ENCODE results near the gene METTL24. TPM values are rescaled to one million over a fixed set of nuclear protein-coding genes. Genes with fewer than 3 reads are reported as not detected.
"Not testable (repeated sequence)": the region's sequence is repeated elsewhere in the genome, so short reads cannot be mapped to it uniquely, and the experiment has no call there.

Gene METTL24
- total and polyA plus RNA-seq, 2 donors, result 4.3 to 19.2 TPM

GRCh38 chr6:110355727-110356126, 2.4 kb downstream of the METTL24 start:
- no peaks in the 10 kb centered on the region for H3K4me1 ChIP-seq (ENCODE audit: insufficient read depth)
- H3K4me3 ChIP-seq (ENCODE audit: low read depth, low read length), result no peak overlapping the region
- no peaks in the 10 kb centered on the region for H3K36me3 ChIP-seq (ENCODE audit: insufficient read depth)
- no peak for DNase-seq (ENCODE audit: extremely low spot score)
- no peak overlapping the region for H3K27ac ChIP-seq (ENCODE audit: low read depth)
- 64% methylated on average over 2 of the region's 2 CpGs for WGBS

DNA sequence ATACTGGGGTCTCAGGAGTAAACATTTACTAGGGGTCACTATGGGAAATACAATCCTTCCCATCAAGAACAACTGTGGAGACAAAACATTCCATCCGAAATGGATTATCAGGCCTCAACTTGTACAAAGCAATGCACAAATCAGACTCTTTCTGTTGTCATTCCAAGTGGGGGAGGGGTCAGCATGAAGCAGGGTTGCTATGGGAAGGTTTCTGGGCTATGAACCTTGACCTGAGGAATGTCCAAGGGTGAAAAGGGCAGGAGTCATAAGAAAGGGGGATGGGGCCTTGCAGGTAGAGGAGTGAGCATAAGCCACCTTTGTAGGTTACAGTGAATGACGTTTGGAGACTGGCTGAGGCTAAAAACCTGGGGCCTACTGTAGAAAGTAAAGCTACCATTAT, 3.1 kb downstream of the METTL24 start:
- Histone ChIP-seq H3K36me3 (ENCODE audit: insufficient read depth) (no peaks in the 10 kb centered on the region), H3K4me1 (ENCODE audit: insufficient read depth) (no peaks in the 10 kb centered on the region), H3K4me3 (ENCODE audit: low read depth, low read length) (no peak overlapping the region), H3K27ac (ENCODE audit: low read depth) (no peak overlapping the region)
- DNase-seq (ENCODE audit: extremely low spot score), result no peak
- WGBS, result 61% methylated on average over 2 of the region's 2 CpGs

- H3K27ac ChIP-seq (ENCODE audit: low read depth), result no peak overlapping the region
Measured at GRCh38 chr6:110354153-110354552, 4.0 kb downstream of the METTL24 start.

GRCh38 chr6:110353457-110354001, 4.6 kb downstream of the METTL24 start:
- Histone ChIP-seq H3K4me1 (ENCODE audit: insufficient read depth) (no peaks in the 10 kb centered on the region), H3K27ac (ENCODE audit: low read depth) (no peak overlapping the region), H3K36me3 (ENCODE audit: insufficient read depth) (no peaks in the 10 kb centered on the region), H3K4me3 (ENCODE audit: low read depth, low read length) (no peak overlapping the region)
- 39% methylated on average over 4 of the region's 4 CpGs for WGBS
- no peak for DNase-seq (ENCODE audit: extremely low spot score)

More at GRCh38 chr6:110354153-110354552, 4.0 kb downstream of the METTL24 start:
- no peak overlapping the region for H3K4me3 ChIP-seq (ENCODE audit: low read depth, low read length)
- WGBS, result 59% methylated on average over 2 of the region's 2 CpGs
- H3K36me3 ChIP-seq (ENCODE audit: insufficient read depth), result no peaks in the 10 kb centered on the region
- DNase-seq (ENCODE audit: extremely low spot score), result no peak
- H3K4me1 ChIP-seq (ENCODE audit: insufficient read depth), result no peaks in the 10 kb centered on the region

GRCh38 chr6:110352563-110353262, 5.4 kb downstream of the METTL24 start:
- H3K27ac ChIP-seq (ENCODE audit: low read depth), result no peak overlapping the region
- H3K4me3 ChIP-seq (ENCODE audit: low read depth, low read length), result no peak overlapping the region
- H3K36me3 ChIP-seq (ENCODE audit: insufficient read depth), result no peaks in the 10 kb centered on the region
- no peaks in the 10 kb centered on the region for H3K4me1 ChIP-seq (ENCODE audit: insufficient read depth)
- 29% methylated on average over 7 of the region's 7 CpGs for WGBS
- no peak for DNase-seq (ENCODE audit: extremely low spot score)

GRCh38 chr6:110351986-110352385, 6.2 kb downstream of the METTL24 start:
- no peak overlapping the region for H3K27ac ChIP-seq (ENCODE audit: low read depth)
- H3K4me1 ChIP-seq (ENCODE audit: insufficient read depth), result no peaks in the 10 kb centered on the region
- no peak overlapping the region for H3K4me3 ChIP-seq (ENCODE audit: low read depth, low read length)
- 69% methylated on average over 4 of the region's 4 CpGs for whole genome bisulfite sequencing
- H3K36me3 ChIP-seq (ENCODE audit: insufficient read depth), result no peaks in the 10 kb centered on the region
- DNase-seq (ENCODE audit: extremely low spot score), result no peak

DNA sequence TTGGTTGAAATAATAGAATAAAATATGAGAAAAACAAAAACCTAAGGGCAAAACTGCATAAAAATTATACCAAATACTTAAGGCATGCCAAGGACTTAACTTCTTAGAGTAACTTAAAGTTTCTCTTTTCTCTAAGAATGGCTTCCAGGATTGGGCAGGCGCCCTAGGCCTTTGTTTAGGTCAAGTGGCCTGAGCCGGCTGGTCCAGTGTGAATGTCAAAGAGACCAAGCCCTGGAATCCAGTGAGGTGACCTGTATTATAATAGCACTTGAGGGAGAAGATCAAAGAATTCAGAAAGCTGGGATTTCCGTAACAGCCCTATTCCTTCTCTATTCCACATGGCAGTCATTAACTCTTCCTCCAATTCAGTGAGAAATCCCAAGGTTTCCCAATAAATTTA, 6.6 kb downstream of the METTL24 start:
- WGBS, result 88% methylated on average over 3 of the region's 3 CpGs
- no peak for DNase-seq (ENCODE audit: extremely low spot score)
- Histone ChIP-seq H3K27ac (ENCODE audit: low read depth) (no peak overlapping the region), H3K4me1 (ENCODE audit: insufficient read depth) (no peaks in the 10 kb centered on the region), H3K4me3 (ENCODE audit: low read depth, low read length) (no peak overlapping the region), H3K36me3 (ENCODE audit: insufficient read depth) (no peaks in the 10 kb centered on the region)

- not testable (repeated sequence) for H3K4me1 ChIP-seq (ENCODE audit: insufficient read depth); H3K27ac ChIP-seq (ENCODE audit: low read depth); DNase-seq (ENCODE audit: extremely low spot score); H3K36me3 ChIP-seq (ENCODE audit: insufficient read depth); H3K4me3 ChIP-seq (ENCODE audit: low read depth, low read length)
- 99% methylated on average over 7 of the region's 7 CpGs for WGBS
Measured at GRCh38 chr6:110350593-110350992, 7.6 kb downstream of the METTL24 start.

GRCh38 chr6:110348961-110349690, 9.0 kb downstream of the METTL24 start:
- Histone ChIP-seq H3K4me3 (ENCODE audit: low read depth, low read length) (no peak overlapping the region), H3K36me3 (ENCODE audit: insufficient read depth) (no peaks in the 10 kb centered on the region), H3K4me1 (ENCODE audit: insufficient read depth) (no peaks in the 10 kb centered on the region), H3K27ac (ENCODE audit: low read depth) (no peak overlapping the region)
- no peak for DNase-seq (ENCODE audit: extremely low spot score)
- 87% methylated on average over 11 of the region's 11 CpGs for WGBS

DNA sequence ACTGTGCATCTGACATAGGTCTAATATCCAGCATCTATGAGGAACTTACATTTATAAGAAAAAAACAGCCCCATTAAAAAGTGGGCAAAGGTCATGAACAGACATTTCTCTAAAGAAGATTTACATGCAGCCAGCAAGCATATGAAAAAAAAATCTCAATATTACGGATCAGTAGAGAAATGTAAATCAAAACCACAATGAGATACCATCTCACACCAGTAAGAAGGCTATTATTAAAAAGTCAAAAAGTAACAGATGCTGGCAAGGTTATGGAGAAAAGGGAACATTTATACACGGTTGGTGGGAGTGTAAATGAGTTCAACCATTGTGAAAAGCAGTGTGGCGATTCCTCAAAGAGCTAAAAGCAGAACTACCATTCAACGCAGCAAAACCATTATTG, 13.1 kb downstream of the METTL24 start:
- DNase-seq (ENCODE audit: extremely low spot score), result no peak
- no peak overlapping the region for H3K27ac ChIP-seq (ENCODE audit: low read depth)
- H3K4me1 ChIP-seq (ENCODE audit: insufficient read depth), result no peaks in the 10 kb centered on the region
- 86% methylated on average over 4 of the region's 4 CpGs for WGBS
- H3K4me3 ChIP-seq (ENCODE audit: low read depth, low read length), result no peak overlapping the region
- H3K36me3 ChIP-seq (ENCODE audit: insufficient read depth), result no peaks in the 10 kb centered on the region

DNA sequence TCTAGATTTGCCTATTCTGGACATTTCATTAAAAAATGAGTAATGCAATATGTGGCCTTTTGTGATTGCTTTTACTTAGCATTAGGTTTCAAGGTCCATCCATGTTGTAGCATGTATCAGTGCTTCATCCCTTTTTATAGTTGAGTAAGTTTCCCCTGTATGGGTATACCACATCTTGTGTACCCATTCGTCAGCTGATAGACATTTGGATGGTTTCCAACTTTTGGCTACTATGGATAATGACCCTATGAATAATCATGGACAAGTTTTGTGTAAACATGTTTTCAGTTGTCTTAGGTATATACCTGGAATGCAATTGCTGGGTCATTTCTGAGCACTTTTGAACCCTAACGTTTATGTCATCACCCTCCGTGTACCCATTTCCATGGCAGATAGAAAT, 15.4 kb downstream of the METTL24 start:
- Histone ChIP-seq H3K4me3 (ENCODE audit: low read depth, low read length) (no peak overlapping the region), H3K27ac (ENCODE audit: low read depth) (no peak overlapping the region), H3K4me1 (ENCODE audit: insufficient read depth) (no peaks in the 10 kb centered on the region), H3K36me3 (ENCODE audit: insufficient read depth) (no peaks in the 10 kb centered on the region)
- WGBS, result 91% methylated on average over 3 of the region's 3 CpGs
- DNase-seq (ENCODE audit: extremely low spot score), result no peak

- Histone ChIP-seq H3K36me3 (ENCODE audit: insufficient read depth) (no peaks in the 10 kb centered on the region), H3K4me1 (ENCODE audit: insufficient read depth) (no peaks in the 10 kb centered on the region), H3K4me3 (ENCODE audit: low read depth, low read length) (no peak overlapping the region), H3K27ac (ENCODE audit: low read depth) (no peak overlapping the region)
- DNase-seq (ENCODE audit: extremely low spot score), result no peak
- WGBS, result 69% methylated on average over 10 of the region's 10 CpGs
Measured at GRCh38 chr6:110341663-110342596, 16.2 kb downstream of the METTL24 start.

DNA sequence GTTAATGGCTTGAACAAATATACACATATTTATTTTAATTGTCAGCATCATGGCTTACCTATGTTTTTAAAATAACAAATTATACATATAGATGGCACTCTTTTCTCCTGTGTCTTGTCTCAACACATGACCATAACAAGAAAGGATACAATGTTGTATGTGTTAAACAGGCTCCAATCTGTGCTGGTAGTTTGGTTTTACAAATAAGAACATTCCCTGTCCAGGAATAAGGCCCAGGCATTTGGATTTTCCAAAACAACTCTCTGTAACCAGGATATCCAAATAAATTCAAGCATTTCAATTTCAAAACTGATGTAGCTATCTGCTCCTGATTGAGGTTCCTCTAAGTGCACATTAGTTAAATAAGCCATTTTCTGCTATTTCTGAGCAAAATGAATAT, 17.1 kb downstream of the METTL24 start:
- H3K4me3 ChIP-seq (ENCODE audit: low read depth, low read length), result no peak overlapping the region
- no peaks in the 10 kb centered on the region for H3K4me1 ChIP-seq (ENCODE audit: insufficient read depth)
- no peaks in the 10 kb centered on the region for H3K36me3 ChIP-seq (ENCODE audit: insufficient read depth)
- no peak overlapping the region for H3K27ac ChIP-seq (ENCODE audit: low read depth)
- DNase-seq (ENCODE audit: extremely low spot score), result no peak
